ENCODE results near the gene KIAA1614.

The KIAA1614 gene

DNA sequence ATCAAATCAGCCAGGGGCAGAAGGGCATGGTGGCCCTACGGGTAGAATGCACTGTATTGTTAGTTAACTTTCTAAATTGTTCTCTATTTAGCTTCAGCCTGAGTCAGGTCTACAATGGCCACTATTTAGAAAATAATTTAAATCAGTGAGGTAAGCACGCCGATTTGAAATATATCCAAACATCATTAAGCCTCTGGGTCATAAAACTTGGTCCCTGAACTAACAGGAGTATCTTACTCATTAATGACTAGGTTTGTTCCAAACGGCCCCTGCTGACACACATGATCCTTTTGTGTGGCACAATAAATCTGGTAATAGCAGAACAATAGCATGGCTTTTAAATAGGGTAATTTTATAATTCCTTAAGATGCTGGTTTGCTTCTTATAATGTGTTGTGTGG, 61.5 kb downstream of the KIAA1614 start:
- H3K4me3 ChIP-seq (replicated peaks; ENCODE audit: low read depth, low read length): no peak overlapping the region
- TF ChIP-seq CTCF (IDR thresholded peaks at IDR 0.05; ENCODE audit: low read length, missing control alignments): no peak
- DNase-seq (ENCODE audit: low read depth): no peak

DNA sequence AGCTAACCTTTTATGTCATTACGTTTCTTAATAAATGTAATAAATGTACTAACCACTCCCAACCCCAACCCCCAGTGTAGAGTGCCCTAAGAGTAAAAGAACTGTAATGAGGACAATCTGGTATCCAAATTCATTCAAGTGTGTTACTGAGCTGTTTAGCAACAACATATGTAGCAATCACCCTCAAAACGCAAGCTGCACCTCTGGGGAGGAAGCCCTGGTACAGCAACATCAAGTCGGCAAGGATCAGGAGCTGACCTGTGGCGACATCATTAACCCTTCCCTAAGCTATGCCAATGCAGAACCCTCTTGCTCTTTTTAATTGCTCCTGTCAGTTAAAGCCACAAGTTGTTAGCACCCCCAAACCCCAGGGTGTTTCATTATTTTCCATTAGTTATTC, 62.9 kb downstream of the KIAA1614 start:
- no peak for TF ChIP-seq CTCF (IDR thresholded peaks at IDR 0.05; ENCODE audit: low read length, missing control alignments)

GRCh38 chr1:180976191-180976590, 63.5 kb downstream of the KIAA1614 start:
- H3K4me3 ChIP-seq (replicated peaks; ENCODE audit: low read depth, low read length): no peak overlapping the region
- DNase-seq (ENCODE audit: low read depth): no peak
- no peak for TF ChIP-seq CTCF (IDR thresholded peaks at IDR 0.05; ENCODE audit: low read length, missing control alignments)

More for the DNA sequence above, 62.9 kb downstream of the KIAA1614 start:
- DNase-seq (ENCODE audit: low read depth): no peak
- H3K4me3 ChIP-seq (replicated peaks; ENCODE audit: low read depth, low read length): no peak overlapping the region

GRCh38 chr1:180976732-180977357, 64.1 kb downstream of the KIAA1614 start:
- H3K4me3 ChIP-seq (replicated peaks; ENCODE audit: low read depth, low read length): no peak overlapping the region
- DNase-seq (ENCODE audit: low read depth): no peak
- TF ChIP-seq CTCF (IDR thresholded peaks at IDR 0.05; ENCODE audit: low read length, missing control alignments): no peak

DNA sequence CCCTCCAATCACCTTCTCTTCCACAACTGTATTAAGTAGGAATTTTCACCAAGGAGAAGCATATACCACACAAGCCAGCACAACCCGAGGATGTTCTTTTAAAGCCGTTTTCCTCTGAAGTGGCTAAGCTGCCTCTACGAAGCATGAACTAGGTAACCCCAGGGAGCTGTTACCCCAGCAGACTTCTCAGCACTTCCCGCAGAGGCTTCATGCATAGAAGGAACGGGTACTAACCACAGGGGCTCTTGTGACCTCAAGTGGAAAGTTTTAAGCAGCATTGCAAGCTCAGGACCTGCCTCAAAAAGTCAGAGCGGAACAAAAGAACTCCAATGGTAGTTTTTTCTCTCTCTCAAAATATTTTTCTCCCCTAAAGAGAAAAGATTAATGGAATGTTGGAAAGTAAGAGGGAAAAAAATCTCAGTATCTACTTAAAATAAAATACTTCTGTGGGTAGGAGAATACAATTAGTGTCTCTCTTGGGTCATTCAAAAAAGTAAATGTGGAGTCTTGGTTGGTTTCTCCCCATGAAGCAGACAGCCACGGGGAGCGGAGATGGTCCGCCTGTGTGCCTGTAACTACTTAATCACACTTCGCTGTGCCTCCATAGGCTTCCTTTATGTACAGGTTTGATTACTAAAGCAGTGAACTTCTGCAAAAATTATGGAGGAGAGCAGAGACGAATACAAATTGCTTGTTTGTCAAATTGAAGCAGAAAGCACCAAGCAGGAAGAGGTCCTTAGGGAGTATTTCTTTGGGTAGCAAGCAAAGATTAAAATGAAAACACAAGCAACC, 69.1 kb downstream of the KIAA1614 start:
- no peak overlapping the region for H3K4me3 ChIP-seq (replicated peaks; ENCODE audit: low read depth, low read length)
- no peak for TF ChIP-seq CTCF (IDR thresholded peaks at IDR 0.05; ENCODE audit: low read length, missing control alignments)
- DNase-seq (ENCODE audit: low read depth): no peak

DNA sequence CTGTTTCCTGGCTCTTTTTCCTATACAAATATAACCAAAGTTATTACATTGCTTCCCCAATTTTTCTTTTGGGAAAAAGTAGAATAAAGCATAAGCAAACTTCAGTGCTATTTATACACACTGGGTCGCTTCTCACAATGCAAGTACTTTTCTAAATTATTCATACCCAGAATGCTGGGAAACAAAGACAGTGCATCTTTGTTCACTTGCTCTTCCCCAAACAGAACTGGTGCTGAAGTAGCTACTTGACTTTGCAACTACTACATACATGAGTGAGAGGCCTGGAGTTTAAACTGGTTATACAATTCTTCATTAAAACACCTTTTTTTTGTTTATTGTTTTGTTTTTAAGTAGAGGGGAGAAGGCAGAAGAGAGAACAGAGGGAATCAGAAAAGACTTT, 69.7 kb downstream of the KIAA1614 start:
- no peak for DNase-seq (ENCODE audit: low read depth)
- TF ChIP-seq CTCF (IDR thresholded peaks at IDR 0.05; ENCODE audit: low read length, missing control alignments): no peak
- H3K4me3 ChIP-seq (replicated peaks; ENCODE audit: low read depth, low read length): no peak overlapping the region

Measured in fibroblast of pulmonary artery (primary cell).